WTC11 (cell line): ENCODE results near the gene CREBRF. TPM values are rescaled to one million over a fixed set of nuclear protein-coding genes. Genes with fewer than 3 reads are reported as not detected.

Experiments used
- ATAC-seq: fragments of 200-7000 bp; cut with Tn5 transposase; 2 replicates; pipeline ENCODE4 v1.10.0; 2021; ENCODE audit warnings: mild to moderate bottlenecking, moderate library complexity
- CTCF ChIA-PET: fragments of 300-600 bp; sonication (Branson Sonifier 250); formaldehyde crosslinking; loops from one replicate; lab custom pipeline; 2021; ENCODE audit warnings: antibody characterized with exemption; lab: Charles Lee
- POLR2A ChIA-PET: fragments of 350-600 bp; sonication (Branson Sonifier 250); formaldehyde crosslinking; loops from one replicate; lab custom pipeline; 2021; ENCODE audit warnings: antibody characterized with exemption; lab: Charles Lee
- DNase-seq: peaks from one replicate; pipeline ENCODE4 v3.0.0; 2021; ENCODE audit warnings: low spot score
- H3K27ac Mint-ChIP-seq: 2 replicates; pipeline ENCODE4 v1.8.0; 2021; ENCODE audit warnings: mixed read lengths
- H3K27me3 Mint-ChIP-seq: 2 replicates; pipeline ENCODE4 v1.8.0; 2021; ENCODE audit warnings: low read depth, mild to moderate bottlenecking, moderate library complexity, mixed read lengths
- H3K36me3 Mint-ChIP-seq: 2 replicates; pipeline ENCODE4 v1.8.0; 2021; ENCODE audit warnings: mixed read lengths
- H3K4me1 Mint-ChIP-seq: 2 replicates; pipeline ENCODE4 v1.8.0; 2022; ENCODE audit warnings: mixed read lengths
- H3K4me3 Mint-ChIP-seq: 2 replicates; pipeline ENCODE4 v1.8.0; 2021; ENCODE audit warnings: mild to moderate bottlenecking, moderate library complexity, mixed read lengths
- H3K9me3 Mint-ChIP-seq: 2 replicates; pipeline ENCODE4 v1.8.0; 2021; ENCODE audit warnings: mixed read lengths
- CREM ChIP-seq: sonication (generic); formaldehyde crosslinking; IDR thresholded peaks from 2 replicates; pipeline ENCODE4 v1.8.1; 2022; ENCODE audit warnings: mild to moderate bottlenecking, missing genetic modification reagents, moderate library complexity
- ELF4 ChIP-seq: sonication (generic); formaldehyde crosslinking; IDR thresholded peaks from 2 replicates; pipeline ENCODE4 v1.8.1; 2022; ENCODE audit warnings: low read depth, mild to moderate bottlenecking, moderate library complexity, missing genetic modification reagents
- GABPB1 ChIP-seq: sonication (generic); formaldehyde crosslinking; IDR thresholded peaks from 2 replicates; pipeline ENCODE4 v1.8.1; 2023; ENCODE audit warnings: mild to moderate bottlenecking, missing genetic modification reagents
- GRHL2 ChIP-seq: fragments of 250-450 bp; sonication (Bioruptor Pico); IDR thresholded peaks from 2 replicates; pipeline ENCODE4 v1.8.0; 2022; ENCODE audit warnings: mild to moderate bottlenecking, moderate library complexity; ENCODE audit not compliant: insufficient replicate concordance, severe bottlenecking
- NR3C1 ChIP-seq: sonication (generic); formaldehyde crosslinking; conservative IDR thresholded peaks from 2 replicates; pipeline ENCODE4 v1.8.1; 2023; ENCODE audit warnings: low read depth, mild to moderate bottlenecking, missing genetic modification reagents
- PRRX2 ChIP-seq: fragments of 250-450 bp; sonication (Bioruptor Pico); IDR thresholded peaks from 2 replicates; pipeline ENCODE4 v1.8.0; 2021; ENCODE audit warnings: mild to moderate bottlenecking
- SMAD3 ChIP-seq: sonication (generic); formaldehyde crosslinking; IDR thresholded peaks from 2 replicates; pipeline ENCODE4 v1.8.0; 2022; ENCODE audit warnings: missing genetic modification reagents, mild to moderate bottlenecking, borderline replicate concordance
- ZNF138 ChIP-seq: sonication (generic); formaldehyde crosslinking; conservative IDR thresholded peaks from 2 replicates; pipeline ENCODE4 v1.8.1; 2022; ENCODE audit warnings: mild to moderate bottlenecking, moderate library complexity, missing genetic modification reagents
- ZNF416 ChIP-seq: fragments of 250-450 bp; sonication (Bioruptor Pico); IDR thresholded peaks from 2 replicates; pipeline ENCODE4 v1.9.0; 2021; ENCODE audit warnings: mild to moderate bottlenecking, inconsistent platforms
- ZNF423 ChIP-seq: fragments of 250-450 bp; sonication (Bioruptor Pico); IDR thresholded peaks from 2 replicates; pipeline ENCODE4 v2.1.2; 2022; ENCODE audit warnings: mild to moderate bottlenecking, moderate library complexity
- total RNA-seq: library from RNA; stranded (reverse); gene quantifications from 3 replicates; pipeline ENCODE4 v1.2.3, GENCODE V29; 2021
- TF ChIP-seq, protein P1 (sequence below): fragments of 200-600 bp; IDR thresholded peaks from 2 replicates; pipeline ENCODE4 v1.8.0; 2022; ENCODE audit warnings: antibody characterized with exemption
- TF ChIP-seq, protein P2 (sequence below): sonication (generic); formaldehyde crosslinking; IDR thresholded peaks from 2 replicates; pipeline ENCODE4 v1.8.0; 2022; ENCODE audit warnings: missing genetic modification reagents
- TF ChIP-seq, protein P3 (sequence below): fragments of 250-450 bp; sonication (Bioruptor Pico); IDR thresholded peaks from 2 replicates; pipeline ENCODE4 v1.9.0; 2021; ENCODE audit warnings: moderate library complexity, mild to moderate bottlenecking, inconsistent platforms, borderline replicate concordance
- TF ChIP-seq, protein P4 (sequence below): sonication (generic); formaldehyde crosslinking; IDR thresholded peaks from 2 replicates; pipeline ENCODE4 v1.8.1; 2022; ENCODE audit warnings: low read depth, mild to moderate bottlenecking, moderate library complexity, missing genetic modification reagents, borderline replicate concordance

Gene CREBRF
- total RNA-seq, 1 experiment from 2014 or later = 5.7 TPM

GRCh38 chr5:173010547-173011464 is 45.3 kb upstream of the CREBRF start:
- DNase-seq (peak; percentile 58), ATAC-seq (peak; percentile 84)
- CTCF ChIA-PET = interaction anchor here (0.5 to 2.1 kb wide), 30 partner anchors 8 to 341 kb away, joined by 3 to 16 read pairs (median 4); partner anchors contain the start of genes ATP6V0E1 and BNIP1
- TF ChIP-seq, protein P1, sequence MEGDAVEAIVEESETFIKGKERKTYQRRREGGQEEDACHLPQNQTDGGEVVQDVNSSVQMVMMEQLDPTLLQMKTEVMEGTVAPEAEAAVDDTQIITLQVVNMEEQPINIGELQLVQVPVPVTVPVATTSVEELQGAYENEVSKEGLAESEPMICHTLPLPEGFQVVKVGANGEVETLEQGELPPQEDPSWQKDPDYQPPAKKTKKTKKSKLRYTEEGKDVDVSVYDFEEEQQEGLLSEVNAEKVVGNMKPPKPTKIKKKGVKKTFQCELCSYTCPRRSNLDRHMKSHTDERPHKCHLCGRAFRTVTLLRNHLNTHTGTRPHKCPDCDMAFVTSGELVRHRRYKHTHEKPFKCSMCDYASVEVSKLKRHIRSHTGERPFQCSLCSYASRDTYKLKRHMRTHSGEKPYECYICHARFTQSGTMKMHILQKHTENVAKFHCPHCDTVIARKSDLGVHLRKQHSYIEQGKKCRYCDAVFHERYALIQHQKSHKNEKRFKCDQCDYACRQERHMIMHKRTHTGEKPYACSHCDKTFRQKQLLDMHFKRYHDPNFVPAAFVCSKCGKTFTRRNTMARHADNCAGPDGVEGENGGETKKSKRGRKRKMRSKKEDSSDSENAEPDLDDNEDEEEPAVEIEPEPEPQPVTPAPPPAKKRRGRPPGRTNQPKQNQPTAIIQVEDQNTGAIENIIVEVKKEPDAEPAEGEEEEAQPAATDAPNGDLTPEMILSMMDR = peak; percentile 23; the same call in 1 of the 2 replicates
- TF ChIP-seq, protein P2, sequence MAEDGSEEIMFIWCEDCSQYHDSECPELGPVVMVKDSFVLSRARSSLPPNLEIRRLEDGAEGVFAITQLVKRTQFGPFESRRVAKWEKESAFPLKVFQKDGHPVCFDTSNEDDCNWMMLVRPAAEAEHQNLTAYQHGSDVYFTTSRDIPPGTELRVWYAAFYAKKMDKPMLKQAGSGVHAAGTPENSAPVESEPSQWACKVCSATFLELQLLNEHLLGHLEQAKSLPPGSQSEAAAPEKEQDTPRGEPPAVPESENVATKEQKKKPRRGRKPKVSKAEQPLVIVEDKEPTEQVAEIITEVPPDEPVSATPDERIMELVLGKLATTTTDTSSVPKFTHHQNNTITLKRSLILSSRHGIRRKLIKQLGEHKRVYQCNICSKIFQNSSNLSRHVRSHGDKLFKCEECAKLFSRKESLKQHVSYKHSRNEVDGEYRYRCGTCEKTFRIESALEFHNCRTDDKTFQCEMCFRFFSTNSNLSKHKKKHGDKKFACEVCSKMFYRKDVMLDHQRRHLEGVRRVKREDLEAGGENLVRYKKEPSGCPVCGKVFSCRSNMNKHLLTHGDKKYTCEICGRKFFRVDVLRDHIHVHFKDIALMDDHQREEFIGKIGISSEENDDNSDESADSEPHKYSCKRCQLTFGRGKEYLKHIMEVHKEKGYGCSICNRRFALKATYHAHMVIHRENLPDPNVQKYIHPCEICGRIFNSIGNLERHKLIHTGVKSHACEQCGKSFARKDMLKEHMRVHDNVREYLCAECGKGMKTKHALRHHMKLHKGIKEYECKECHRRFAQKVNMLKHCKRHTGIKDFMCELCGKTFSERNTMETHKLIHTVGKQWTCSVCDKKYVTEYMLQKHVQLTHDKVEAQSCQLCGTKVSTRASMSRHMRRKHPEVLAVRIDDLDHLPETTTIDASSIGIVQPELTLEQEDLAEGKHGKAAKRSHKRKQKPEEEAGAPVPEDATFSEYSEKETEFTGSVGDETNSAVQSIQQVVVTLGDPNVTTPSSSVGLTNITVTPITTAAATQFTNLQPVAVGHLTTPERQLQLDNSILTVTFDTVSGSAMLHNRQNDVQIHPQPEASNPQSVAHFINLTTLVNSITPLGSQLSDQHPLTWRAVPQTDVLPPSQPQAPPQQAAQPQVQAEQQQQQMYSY = no peak
- H3K36me3 Mint-ChIP-seq = no peaks in the 10 kb centered on the region
- peaks cover 13% of the 10 kb centered on the region for H3K4me1 Mint-ChIP-seq
- H3K27ac Mint-ChIP-seq = peak overlapping the region; percentile 56; the same call in 1 of the 2 replicates
- H3K4me3 Mint-ChIP-seq = no peak overlapping the region
- POLR2A ChIA-PET = interaction anchor here (0.7 kb wide), 1 partner anchor 13 kb away, joined by 3 read pairs; no protein-coding TSS in a partner anchor
- H3K9me3 Mint-ChIP-seq = no peaks in the 10 kb centered on the region
- no peaks in the 10 kb centered on the region for H3K27me3 Mint-ChIP-seq

GRCh38 chr5:173011566-173011965 is 44.6 kb upstream of the CREBRF start:
- no peak for TF ChIP-seq GRHL2
- no peak for TF ChIP-seq SMAD3 (CRISPR knock-in tag)
- TF ChIP-seq, protein P3, sequence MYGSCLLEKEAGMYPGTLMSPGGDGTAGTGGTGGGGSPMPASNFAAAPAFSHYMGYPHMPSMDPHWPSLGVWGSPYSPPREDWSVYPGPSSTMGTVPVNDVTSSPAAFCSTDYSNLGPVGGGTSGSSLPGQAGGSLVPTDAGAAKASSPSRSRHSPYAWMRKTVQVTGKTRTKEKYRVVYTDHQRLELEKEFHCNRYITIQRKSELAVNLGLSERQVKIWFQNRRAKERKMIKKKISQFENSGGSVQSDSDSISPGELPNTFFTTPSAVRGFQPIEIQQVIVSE = no peak
- TF ChIP-seq NR3C1 (CRISPR knock-in tag) = no peak
- no peak for TF ChIP-seq ZNF138
- TF ChIP-seq CREM (CRISPR knock-in tag) = no peak
- TF ChIP-seq ELF4 (CRISPR knock-in tag) = no peak
- TF ChIP-seq, protein P4, sequence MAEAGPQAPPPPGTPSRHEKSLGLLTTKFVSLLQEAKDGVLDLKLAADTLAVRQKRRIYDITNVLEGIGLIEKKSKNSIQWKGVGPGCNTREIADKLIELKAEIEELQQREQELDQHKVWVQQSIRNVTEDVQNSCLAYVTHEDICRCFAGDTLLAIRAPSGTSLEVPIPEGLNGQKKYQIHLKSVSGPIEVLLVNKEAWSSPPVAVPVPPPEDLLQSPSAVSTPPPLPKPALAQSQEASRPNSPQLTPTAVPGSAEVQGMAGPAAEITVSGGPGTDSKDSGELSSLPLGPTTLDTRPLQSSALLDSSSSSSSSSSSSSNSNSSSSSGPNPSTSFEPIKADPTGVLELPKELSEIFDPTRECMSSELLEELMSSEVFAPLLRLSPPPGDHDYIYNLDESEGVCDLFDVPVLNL (CRISPR knock-in tag) = no peak
- no peak for TF ChIP-seq PRRX2 (CRISPR knock-in tag)
- no peak for TF ChIP-seq GABPB1 (CRISPR knock-in tag)
- TF ChIP-seq ZNF416 (CRISPR knock-in tag) = no peak
- TF ChIP-seq ZNF423 (CRISPR knock-in tag) = no peak
- no peaks in the 10 kb centered on the region for H3K9me3 Mint-ChIP-seq
- ChIA-PET POLR2A (no interaction called here), CTCF (interaction anchor here (0.7 to 2.1 kb wide), 7 partner anchors 9 to 342 kb away, joined by 3 to 16 read pairs (median 5); partner anchors contain the start of gene ATP6V0E1)
- no peak for DNase-seq
- ATAC-seq = no peak
- peaks cover 20% of the 10 kb centered on the region for H3K4me1 Mint-ChIP-seq
- no peak overlapping the region for H3K27ac Mint-ChIP-seq
- H3K27me3 Mint-ChIP-seq = no peaks in the 10 kb centered on the region
- no peaks in the 10 kb centered on the region for H3K36me3 Mint-ChIP-seq
- no peak overlapping the region for H3K4me3 Mint-ChIP-seq
